Activated CD4-positive, alpha-beta T cell treated with anti-CD3 and anti-CD28 coated beads for 4 hours (primary cell): ENCODE data around the gene THUMPD3.

Source experiments
- DNase-seq, 2 donors: peaks; one replicate each; pipeline ENCODE4 v3.0.0-alpha.2; 2020

THUMPD3 gene

DNA sequence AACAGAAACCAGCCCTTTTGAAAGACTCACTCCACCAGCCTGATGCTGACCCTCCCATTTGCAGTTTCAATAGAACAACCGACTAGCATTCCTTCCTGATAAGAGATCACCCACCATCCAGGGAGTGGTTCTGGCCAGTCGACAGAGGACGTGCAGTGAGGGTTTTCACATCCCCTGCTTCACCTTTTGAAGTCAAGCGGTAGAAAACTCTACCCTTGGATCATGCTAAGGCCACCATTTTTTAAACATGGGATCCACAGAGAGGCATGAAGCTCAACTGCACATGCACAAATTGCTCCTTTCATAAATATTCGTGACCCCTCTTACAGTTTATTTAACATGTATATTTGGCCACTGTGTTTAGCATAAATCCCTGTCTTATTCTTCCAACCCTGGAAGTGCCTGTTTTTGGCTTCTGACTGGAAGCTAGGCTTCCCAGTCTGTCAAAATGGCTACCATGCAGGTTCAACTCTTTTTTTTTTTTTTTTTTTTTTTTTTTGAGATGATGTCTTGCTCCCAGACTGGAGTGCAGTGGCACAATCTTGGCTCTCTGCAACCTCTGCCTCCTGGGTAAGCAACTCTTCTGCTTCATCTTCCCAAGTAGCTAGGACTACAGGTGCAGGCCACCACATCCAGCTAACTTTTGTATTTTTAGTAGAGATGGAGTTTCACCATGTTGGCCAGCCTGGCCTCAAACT is 1.0 kb upstream of the THUMPD3 start:
- no peak for DNase-seq

- DNase-seq, result no peak
These were observed 6.7 kb downstream of the THUMPD3 start for GRCh38 chr3:9369508-9369907.

- no peak for DNase-seq
These were observed 10.6 kb downstream of the THUMPD3 start for GRCh38 chr3:9373465-9373864.

GRCh38 chr3:9377981-9378380 is 15.1 kb downstream of the THUMPD3 start:
- no peak for DNase-seq

DNA sequence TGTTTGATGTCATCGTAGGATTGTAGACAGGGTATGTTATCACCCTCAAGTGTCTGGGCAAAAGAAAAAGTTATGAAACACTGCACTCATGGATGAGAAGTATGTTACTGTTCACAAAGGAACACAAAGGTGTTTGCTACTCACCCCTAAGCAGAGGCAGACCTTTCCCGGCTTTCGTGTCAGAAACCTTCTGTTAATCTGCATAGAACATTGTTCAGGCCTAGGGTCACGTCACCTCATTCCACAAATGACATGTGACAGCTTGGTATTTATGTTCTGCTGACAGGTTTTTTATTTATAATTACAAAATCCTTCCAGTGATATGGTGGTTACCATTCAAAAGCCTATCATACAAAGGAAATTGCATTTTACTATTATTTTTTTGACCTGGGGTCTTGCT is 16.5 kb downstream of the THUMPD3 start:
- DNase-seq, result no peak

DNA sequence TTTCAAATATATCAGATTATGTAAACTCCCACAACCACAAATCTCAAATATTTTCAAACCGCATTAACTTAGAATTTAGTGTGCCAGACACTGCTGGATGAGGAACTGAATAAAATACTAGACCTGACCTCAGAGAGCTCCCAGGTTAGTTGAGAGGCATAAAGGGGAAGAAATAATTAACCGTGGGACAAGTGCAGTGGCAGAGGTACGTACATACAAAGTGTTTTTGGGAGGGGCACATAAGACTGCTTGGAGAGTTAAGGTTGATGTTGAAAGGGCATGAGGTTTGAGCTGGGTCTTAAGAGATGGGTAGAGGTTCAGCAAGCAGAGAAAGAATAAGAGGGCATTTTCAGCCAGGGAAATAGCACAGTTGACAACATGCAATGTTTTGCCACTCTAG is 17.2 kb downstream of the THUMPD3 start:
- DNase-seq, result no peak

DNA sequence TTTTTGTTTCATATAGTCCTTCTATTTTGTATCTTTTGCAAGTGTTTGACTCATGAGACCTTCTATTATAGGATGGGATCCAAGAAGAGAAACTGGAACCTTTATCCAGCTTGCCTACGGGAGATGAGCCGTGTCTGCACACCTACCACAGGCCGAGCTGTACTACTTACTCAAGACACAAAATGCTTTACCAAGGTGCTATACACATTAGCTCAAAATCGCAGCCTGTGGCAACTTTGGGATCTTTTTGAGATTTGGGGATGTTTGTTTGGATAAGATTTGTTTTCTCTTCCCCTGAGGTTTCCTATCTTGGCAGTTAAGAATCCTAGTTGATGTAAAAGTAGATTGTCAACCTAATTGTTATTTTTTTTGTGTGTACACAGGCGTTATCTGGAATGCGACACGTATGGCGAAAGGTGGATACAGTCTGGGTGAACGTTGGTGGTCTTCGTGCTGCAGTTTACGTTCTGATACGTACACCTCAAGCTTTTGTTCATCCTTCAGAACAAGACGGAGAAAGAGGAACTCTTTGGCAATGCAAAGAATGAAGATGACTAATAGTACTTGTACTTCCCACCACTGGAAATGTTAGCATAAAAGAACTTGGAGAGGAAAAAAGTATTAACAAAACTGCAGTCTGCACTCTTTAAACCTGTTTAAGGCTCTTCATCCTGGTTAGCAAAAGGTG is 21.4 kb downstream of the THUMPD3 start:
- no peak for DNase-seq

GRCh38 chr3:9385187-9386077 is 22.6 kb downstream of the THUMPD3 start:
- no peak for DNase-seq

DNA sequence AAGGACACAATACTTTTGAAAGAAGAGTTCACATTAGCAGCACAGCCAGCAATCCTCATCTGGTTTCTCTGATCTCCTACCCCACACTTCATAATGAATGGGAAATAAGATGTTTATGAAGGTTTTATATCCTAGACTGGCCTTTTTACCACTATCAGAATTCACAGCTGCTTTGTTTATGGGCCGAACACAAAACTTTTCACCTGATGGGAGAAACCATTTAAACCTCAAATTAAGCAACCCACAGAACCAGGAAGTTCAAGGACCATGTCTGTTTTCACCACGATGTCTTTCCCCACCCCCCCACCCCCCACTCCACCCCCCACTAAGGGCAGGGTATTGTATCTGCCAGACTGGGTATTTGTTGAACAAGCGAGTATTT is 23.2 kb downstream of the THUMPD3 start:
- no peak for DNase-seq

GRCh38 chr3:9386501-9387321 is 23.9 kb downstream of the THUMPD3 start:
- no peak for DNase-seq

GRCh38 chr3:9387322-9387655 is 24.4 kb downstream of the THUMPD3 start:
- DNase-seq, result no peak

DNA sequence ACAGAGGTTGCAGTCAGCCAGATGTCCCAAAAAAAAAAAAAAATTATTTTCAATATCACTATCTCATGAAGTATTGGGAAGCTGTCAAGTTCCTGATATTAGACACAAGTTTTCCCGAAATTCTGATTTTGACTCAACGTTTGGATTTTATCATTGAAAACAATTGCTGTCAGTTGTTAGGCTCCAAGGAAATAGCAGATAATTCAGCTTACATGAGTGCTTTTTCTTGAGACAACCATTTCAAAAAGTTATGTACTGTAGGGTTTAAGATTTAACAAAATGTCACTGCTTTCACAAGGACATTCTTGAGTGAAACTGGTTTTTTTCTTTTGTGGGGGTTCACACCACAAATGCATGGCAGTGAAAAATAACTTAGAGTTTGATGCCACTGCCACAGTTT is 25.3 kb downstream of the THUMPD3 start:
- DNase-seq, result no peak

DNA sequence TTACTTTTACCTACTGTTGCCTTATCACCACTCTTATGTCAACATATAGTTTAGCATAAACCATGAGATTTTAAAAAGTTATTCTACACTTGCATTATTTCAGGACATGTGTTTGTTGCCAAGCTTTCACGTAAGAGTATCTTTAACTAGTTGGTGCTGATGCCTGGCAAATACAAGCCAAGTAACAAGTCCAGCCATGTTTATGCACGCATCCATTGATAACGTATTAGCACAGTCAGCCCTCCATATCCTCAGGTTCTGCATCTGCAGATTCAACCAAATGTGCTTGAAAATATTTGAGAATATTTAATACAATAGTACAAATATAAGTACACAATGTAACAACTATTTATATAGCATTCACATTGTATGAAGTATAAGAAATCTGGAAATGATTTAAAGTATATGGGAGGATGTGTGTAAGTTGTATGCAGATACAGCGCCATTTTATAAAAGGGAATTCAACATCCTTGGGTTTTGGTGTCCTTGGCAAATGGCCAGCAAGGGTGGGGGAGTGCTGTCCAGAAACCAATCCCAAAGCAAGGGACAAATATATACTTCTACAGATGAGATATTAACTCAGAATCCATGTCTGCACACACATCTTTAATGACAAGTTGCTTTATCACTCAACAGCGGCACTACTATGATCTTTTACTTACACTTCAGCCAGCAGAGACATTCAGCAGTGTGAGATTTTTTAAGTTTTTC is 25.9 kb downstream of the THUMPD3 start:
- no peak for DNase-seq

GRCh38 chr3:9390265-9390888 is 27.5 kb downstream of the THUMPD3 start:
- DNase-seq, result no peak

GRCh38 chr3:9392041-9392440 is 29.2 kb downstream of the THUMPD3 start:
- no peak for DNase-seq

GRCh38 chr3:9395570-9396300 is 32.9 kb downstream of the THUMPD3 start:
- no peak for DNase-seq

GRCh38 chr3:9396301-9396631 is 33.4 kb downstream of the THUMPD3 start:
- peak; percentile 69 to 79 for DNase-seq

- peak; percentile 97 to 98 for DNase-seq
These were observed 33.9 kb downstream of the THUMPD3 start for GRCh38 chr3:9396632-9397331.

- DNase-seq, result peak; percentile 99 to 100
These were observed 34.6 kb downstream of the THUMPD3 start, which contains the start of gene SETD5 for GRCh38 chr3:9397332-9397905. TSS of gene SETD5 (plus strand) at chr3:9397615. CDS start at chr3:9428939, 31,324 bp downstream.
